ENCODE results near the gene TCIRG1.

TCIRG1 gene

GRCh38 chr11:68037411-68038225 is 1.2 kb upstream of the TCIRG1 start:
- DNase-seq: peak in 1 of 14 donors; percentile 29

- DNase-seq: no peak
Measured at GRCh38 chr11:68038226-68038717, 553 bp upstream of the TCIRG1 start.

- DNase-seq: no peak
Measured at GRCh38 chr11:68039526-68040086, 781 bp downstream of the TCIRG1 start.

GRCh38 chr11:68040101-68040956 is 1.5 kb downstream of the TCIRG1 start:
- peak in 4 of 14 donors; percentile 12 to 38 (median 27) for DNase-seq

- no peak for DNase-seq
Measured at GRCh38 chr11:68040957-68041591, 2.2 kb downstream of the TCIRG1 start.

GRCh38 chr11:68041617-68042218 is 2.9 kb downstream of the TCIRG1 start:
- no peak for DNase-seq

GRCh38 chr11:68042219-68043028 is 3.6 kb downstream of the TCIRG1 start:
- DNase-seq: no peak

GRCh38 chr11:68043029-68043348 is 4.2 kb downstream of the TCIRG1 start:
- no peak for DNase-seq

GRCh38 chr11:68043349-68044144 is 4.7 kb downstream of the TCIRG1 start:
- DNase-seq: no peak

- DNase-seq: no peak
Measured at GRCh38 chr11:68044145-68044813, 5.5 kb downstream of the TCIRG1 start.

GRCh38 chr11:68044898-68045351 is 6.1 kb downstream of the TCIRG1 start:
- no peak for DNase-seq

GRCh38 chr11:68047437-68048290 is 8.8 kb downstream of the TCIRG1 start:
- DNase-seq: peak in 1 of 14 donors; percentile 14

GRCh38 chr11:68048681-68049508 is 10.1 kb downstream of the TCIRG1 start:
- no peak for DNase-seq

GRCh38 chr11:68049509-68050370 is 10.9 kb downstream of the TCIRG1 start:
- no peak for DNase-seq

- no peak for DNase-seq
Measured at GRCh38 chr11:68050371-68050841, 11.6 kb downstream of the TCIRG1 start.

All from C1 segment of cervical spinal cord (tissue), 14 donors.